Heart left ventricle (tissue), 16 donors: ENCODE results near the gene SPTA1. TPM values are rescaled to one million over a fixed set of nuclear protein-coding genes. Genes with fewer than 3 reads are reported as not detected.

Source experiments
- ATAC-seq, 4 donors: fragments of 200-7000 bp; cut with Tn5 transposase; one replicate each; pipeline ENCODE4 v1.9.1; 2020 to 2022; ENCODE audit warnings: moderate library complexity in 4 of 4, mild to moderate bottlenecking in 3 of 4, moderate number of reproducible peaks in 1 of 4
- DNase-seq, 5 donors: peaks; one replicate each; pipeline ENCODE4 v3.0.0-alpha.2; 2020
- H3K27ac ChIP-seq, 12 donors: fragments of 200-600 bp; sonication (generic) in 4 of 12; one replicate each; pipeline versions ENCODE4 v1.5.0 to v1.8.0; 2016 to 2022; ENCODE audit warnings: mild to moderate bottlenecking in 2 of 12
- H3K27me3 ChIP-seq, 9 donors: fragments of 200-600 bp; sonication (generic) in 2 of 9; one replicate each; pipeline versions ENCODE4 v1.5.1 to v1.8.0; 2016 to 2022; ENCODE audit warnings: mild to moderate bottlenecking in 3 of 9
- H3K36me3 ChIP-seq, 9 donors: fragments of 200-600 bp; sonication (generic) in 2 of 9; one replicate each; pipeline versions ENCODE4 v1.5.0 to v1.8.0; 2018 to 2022; ENCODE audit warnings: mild to moderate bottlenecking in 2 of 9
- H3K4me1 ChIP-seq, 12 donors: fragments of 200-600 bp; sonication (generic) in 4 of 12; one replicate each; pipeline versions ENCODE4 v1.5.0 to v1.8.0; 2016 to 2022; ENCODE audit warnings: mild to moderate bottlenecking in 3 of 12
- H3K4me3 ChIP-seq, 12 donors: fragments of 200-600 bp; sonication (generic) in 4 of 12; one replicate each; pipeline versions ENCODE4 v1.5.0 to v1.8.0; 2017 to 2022; ENCODE audit warnings: mild to moderate bottlenecking in 9 of 12, moderate library complexity in 4 of 12
- H3K9me3 ChIP-seq, 12 donors: fragments of 200-600 bp; sonication (generic) in 4 of 12; one replicate each; pipeline versions ENCODE4 v1.5.0 to v1.8.0; 2016 to 2022; ENCODE audit warnings: mild to moderate bottlenecking in 1 of 12
- CTCF ChIP-seq, 12 donors: fragments of 200-600 bp; sonication (generic) in 4 of 12; IDR thresholded peaks; one replicate each; pipeline versions ENCODE4 v1.5.0 to v1.8.0; 2018 to 2022; ENCODE audit warnings: antibody characterized with exemption in 12 of 12, mild to moderate bottlenecking in 5 of 12
- POLR2A ChIP-seq, 2 donors: fragments of 450-650 bp; IDR thresholded peaks; one replicate each; pipeline ENCODE4 v1.6.1; 2017; ENCODE audit warnings: antibody characterized with exemption in 2 of 2, mild to moderate bottlenecking in 2 of 2, moderate library complexity in 2 of 2
- WGBS, 4 donors: extraction: QIAGEN DNeasy Blood & Tissue Kit in 2 of 4; methylation state at CpG; one replicate each; pipeline versions ENCODE4 v1.1.5 to v1.1.7; 2013 to 2018; 5-methylcytosine and 5-hydroxymethylcytosine counted together
- intact Hi-C, 10 donors: fragments of 100-400 bp; cut with DNase I; formaldehyde crosslinking; loops; one replicate each; pipeline versions ENCODE4 v1.11.1 to v1.14.2; 2022
- polyA plus RNA-seq, 2 donors: library from polyadenylated mRNA; stranded (reverse); fragments of 200-250 nt; gene quantifications; one replicate each; pipeline ENCODE4 v1.2.3, GENCODE V29; 2013
- total RNA-seq, 9 donors: library from RNA; depleted of rRNA in 2 of 9; stranded (reverse); fragments of >200 nt in 2 of 9; fragmentation: NEBNext Ultra II Directional in 3 of 9; extraction: Animal tissue kit (Norgen Biotek cat#: 25700) in 3 of 9; gene quantifications; one replicate each; pipeline versions ENCODE4 v1.1.0 to v1.2.4, GENCODE V29; 2016 to 2023
- donor health status: ischemic (EF 13 %, LVEDD 7.1; RV severe dilation, severe dysfunction).
- donor health status: healthy with polysubstance abuse.
- donor health status: DM: no; HTN: yes; CAD: no.
- donor health status: DM: no; HTN: no; CAD: no.
- donor health status: ischemic (EF 25% LVEDD 6.9; RV normal size, moderate dysfunction).
- donor health status: ischemic (EF 25% LVEDD 5.7; RV mildly dilated, moderate dysfunction).
- donor health status: healthy.
- donor health status: DM: yes; HTN: yes; CAD: no.
- donor health status: ischemic (EF 35%, LVEDD 5.7; RV mildly dilated, moderate dysfunction).
- donor health status: nonischemic (EF 11% LVEDD 7.7; RV severe dilation, severe dysfunction).
- donor health status: DM: yes; HTN: yes; CAD: no.
- donor health status: PGD.
- donor health status: ischemic (EF 29% LVEDD 5.4; RV normal size, mild dysfunction).
- donor health status: nonischemic (EF 23%, LVEDD 6.1; RV moderate dilation, normal function).

SPTA1 gene
- total and polyA plus RNA-seq, 11 donors = 0.06 to 0.99 (median 0.19) TPM; not detected in 5

GRCh38 chr1:158586942-158587341 is 99.6 kb downstream of the SPTA1 start:
- H3K27ac ChIP-seq = no peak overlapping the region
- no peak overlapping the region for H3K4me3 ChIP-seq
- ATAC-seq (no peak), DNase-seq (no peak)
- H3K36me3 ChIP-seq = no peaks in the 10 kb centered on the region
- intact Hi-C loops = no loop called here
- TF ChIP-seq POLR2A (IDR thresholded peaks at IDR 0.05) (no peak), CTCF (IDR thresholded peaks at IDR 0.05) (no peak)
- no peaks in the 10 kb centered on the region for H3K27me3 ChIP-seq
- H3K9me3 ChIP-seq = peaks cover 0 to 24% (median 7%) of the 10 kb centered on the region in 12 donors
- 78 to 85% (median 84%) methylated on average over 1 of the region's 1 CpG for WGBS, 4 donors
- no peaks in the 10 kb centered on the region for H3K4me1 ChIP-seq

- H3K36me3 ChIP-seq = no peaks in the 10 kb centered on the region
These were observed 102.6 kb downstream of the SPTA1 start for GRCh38 chr1:158583962-158584361.

DNA sequence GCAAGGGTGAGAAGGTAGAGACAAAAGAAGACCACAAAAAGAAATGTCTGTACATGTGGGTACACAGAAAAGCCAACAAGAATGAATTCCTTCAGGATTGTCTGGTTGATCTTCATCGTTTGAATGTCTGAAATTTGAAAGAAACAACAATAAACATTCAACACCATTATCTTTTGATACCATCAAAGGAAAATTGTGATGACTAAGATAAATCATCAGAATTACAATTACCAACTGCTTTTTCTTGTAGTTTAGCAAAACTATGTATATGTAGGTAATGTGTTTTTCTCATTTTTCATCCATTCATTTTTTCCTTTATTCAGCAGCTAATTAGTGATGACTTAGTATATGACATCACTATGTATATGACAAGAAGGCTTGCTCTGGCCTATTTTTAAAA is 106.8 kb downstream of the SPTA1 start, which contains the start of gene OR10X1:
Gene OR10X1 (minus strand): TSS at position 167 of the 400 bp plus-strand sequence. CDS start 0 bp downstream, at position 167.
- no peak within 1 kb of the TSS for H3K27ac ChIP-seq
- no peak for ATAC-seq
- 79 to 89% (median 83%) methylated on average over 1 of the region's 1 CpG for WGBS, 4 donors
- no peaks in the 10 kb centered on the region for H3K4me1 ChIP-seq
- H3K27me3 ChIP-seq = no peaks in the 10 kb centered on the region
- no peak within 1 kb of the TSS for H3K4me3 ChIP-seq
- no peak for DNase-seq
- no peaks in the 10 kb centered on the region for H3K36me3 ChIP-seq
- intact Hi-C loops = no loop called here
- no peak for TF ChIP-seq POLR2A (IDR thresholded peaks at IDR 0.05)
- H3K9me3 ChIP-seq = peaks cover 0 to under 1% (median 0%) of the 10 kb centered on the region in 12 donors

More at GRCh38 chr1:158583962-158584361, 102.6 kb downstream of the SPTA1 start:
- ATAC-seq (no peak), DNase-seq (no peak)
- WGBS, 4 donors = 51 to 57% (median 54%) methylated on average over 4 of the region's 4 CpGs
- peaks cover 0 to 24% (median 7%) of the 10 kb centered on the region in 12 donors for H3K9me3 ChIP-seq
- H3K4me3 ChIP-seq = no peak overlapping the region
- TF ChIP-seq POLR2A (IDR thresholded peaks at IDR 0.05) (no peak), CTCF (IDR thresholded peaks at IDR 0.05) (no peak)
- H3K4me1 ChIP-seq = no peaks in the 10 kb centered on the region
- no peaks in the 10 kb centered on the region for H3K27me3 ChIP-seq
- no peak overlapping the region for H3K27ac ChIP-seq
- intact Hi-C loops = no loop called here

- no peaks in the 10 kb centered on the region for H3K4me1 ChIP-seq
- H3K27ac ChIP-seq = no peak overlapping the region
- no peak for ATAC-seq
- TF ChIP-seq POLR2A (IDR thresholded peaks at IDR 0.05) = no peak
- TF ChIP-seq CTCF (IDR thresholded peaks at IDR 0.05) = no peak
- H3K4me3 ChIP-seq = no peak overlapping the region
- no peaks in the 10 kb centered on the region for H3K36me3 ChIP-seq
- WGBS, 4 donors = 83 to 95% (median 87%) methylated on average over 3 of the region's 3 CpGs
- no peak for DNase-seq
- no peaks in the 10 kb centered on the region for H3K27me3 ChIP-seq
- intact Hi-C loops = no loop called here
- H3K9me3 ChIP-seq = no peaks in the 10 kb centered on the region
These were observed 109.0 kb downstream of the SPTA1 start for GRCh38 chr1:158577561-158577960.

GRCh38 chr1:158572226-158572625 is 114.3 kb downstream of the SPTA1 start:
- no peaks in the 10 kb centered on the region for H3K9me3 ChIP-seq
- H3K4me3 ChIP-seq = no peak overlapping the region
- no peak for DNase-seq
- 90 to 94% (median 91%) methylated on average over 1 of the region's 1 CpG for WGBS, 4 donors
- H3K27ac ChIP-seq = no peak overlapping the region
- TF ChIP-seq CTCF (IDR thresholded peaks at IDR 0.05) = no peak
- no peak for TF ChIP-seq POLR2A (IDR thresholded peaks at IDR 0.05)
- no peaks in the 10 kb centered on the region for H3K4me1 ChIP-seq
- intact Hi-C loops = no loop called here
- no peaks in the 10 kb centered on the region for H3K27me3 ChIP-seq
- no peak for ATAC-seq
- H3K36me3 ChIP-seq = no peaks in the 10 kb centered on the region
